GM19455 (cell line): ENCODE data around the gene TRPM3.
"Not testable (repeated sequence)": the region's sequence is repeated elsewhere in the genome, so short reads cannot be mapped to it uniquely, and the experiment has no call there.

Experiments used
- ATAC-seq: cut with Tn5 transposase; IDR thresholded peaks from one replicate; pipeline ENCODE4 v1.9.1; 2021; ENCODE audit not compliant: unreplicated experiment

The TRPM3 gene

DNA sequence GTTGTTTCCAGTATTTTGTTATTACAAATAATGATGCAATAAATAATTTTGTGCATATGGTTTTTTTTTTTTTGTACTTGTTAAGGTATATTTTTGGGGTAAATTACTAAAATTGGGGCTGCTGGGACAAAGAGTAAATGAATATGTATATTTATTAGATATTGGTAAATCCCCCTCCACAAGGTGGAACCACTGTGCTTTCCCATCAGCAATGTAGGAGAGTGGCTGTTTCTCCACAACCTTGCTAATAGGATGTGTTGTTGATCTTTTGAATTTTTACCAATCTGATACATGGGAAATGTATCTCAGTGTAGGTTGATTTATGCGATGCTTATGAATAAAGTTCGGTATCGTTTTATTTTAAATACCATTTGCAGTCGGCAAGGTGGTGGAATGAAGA, 118.1 kb downstream of the TRPM3 start:
- no peak for ATAC-seq

DNA sequence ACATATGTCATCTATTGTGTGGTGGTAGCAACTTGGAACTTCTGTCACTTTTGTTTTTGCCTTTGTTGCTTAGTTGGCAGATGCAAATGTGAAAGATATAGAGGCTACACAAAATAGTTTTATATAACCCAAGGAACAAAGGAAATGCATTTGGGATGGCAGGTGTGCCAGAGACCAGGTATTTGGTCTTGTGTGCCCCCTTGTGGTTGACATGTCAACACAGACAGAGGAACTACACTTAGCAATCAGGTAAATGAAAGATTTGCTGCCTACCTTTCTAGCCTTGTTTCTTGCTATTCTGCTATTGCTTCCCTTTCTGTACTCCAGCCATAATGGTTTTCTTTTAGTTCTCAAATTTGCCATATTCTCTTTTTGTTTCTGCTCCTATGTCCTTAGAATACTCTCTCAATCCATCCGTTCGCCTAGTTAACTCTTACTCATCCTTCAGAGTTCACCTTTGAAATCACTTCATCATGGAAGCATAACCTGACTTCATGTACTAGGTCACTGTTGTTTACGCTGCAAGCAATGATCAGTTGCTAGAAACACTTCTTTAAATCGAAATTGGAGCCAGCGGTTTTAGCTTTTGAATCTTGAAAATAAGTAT, 119.5 kb downstream of the TRPM3 start:
- ATAC-seq = no peak

DNA sequence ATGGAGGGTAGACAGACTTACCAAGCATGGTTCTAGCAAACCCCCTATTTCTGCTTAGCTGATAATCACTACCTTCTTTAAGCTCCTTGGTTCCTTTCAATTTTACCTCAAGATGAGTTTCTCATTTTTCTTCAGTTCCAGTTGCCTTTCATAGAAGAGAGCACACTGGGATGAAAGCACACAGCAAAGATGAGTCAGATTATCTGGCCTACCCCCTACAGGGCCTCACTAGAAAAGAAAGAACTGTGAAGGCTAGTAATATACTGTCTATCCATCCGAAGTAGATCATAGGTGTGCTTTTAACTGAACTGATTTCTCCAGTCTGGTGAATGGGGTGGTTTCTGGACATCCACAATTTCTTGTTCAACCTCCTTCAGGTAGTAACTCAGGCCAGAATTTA, 122.5 kb downstream of the TRPM3 start:
- ATAC-seq = no peak

DNA sequence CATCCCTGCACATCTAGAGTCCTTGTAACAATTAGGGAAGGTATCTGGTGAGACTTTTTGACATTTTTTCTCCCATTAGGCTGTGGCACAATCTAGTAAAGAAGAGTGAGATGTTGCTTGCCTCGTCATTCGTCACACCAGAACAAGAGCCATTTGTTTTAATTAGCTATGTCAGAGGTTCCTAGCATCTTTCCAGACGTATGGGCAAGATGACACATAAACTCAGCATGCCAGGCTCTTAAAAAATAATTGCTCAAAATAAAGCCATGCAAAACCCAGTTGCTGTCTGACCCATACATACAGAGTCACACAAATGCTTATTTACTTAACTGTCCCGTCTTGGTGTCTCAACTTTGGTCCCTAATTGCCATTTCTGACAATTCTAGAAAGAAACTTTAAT, 125.9 kb downstream of the TRPM3 start:
- ATAC-seq = no peak

DNA sequence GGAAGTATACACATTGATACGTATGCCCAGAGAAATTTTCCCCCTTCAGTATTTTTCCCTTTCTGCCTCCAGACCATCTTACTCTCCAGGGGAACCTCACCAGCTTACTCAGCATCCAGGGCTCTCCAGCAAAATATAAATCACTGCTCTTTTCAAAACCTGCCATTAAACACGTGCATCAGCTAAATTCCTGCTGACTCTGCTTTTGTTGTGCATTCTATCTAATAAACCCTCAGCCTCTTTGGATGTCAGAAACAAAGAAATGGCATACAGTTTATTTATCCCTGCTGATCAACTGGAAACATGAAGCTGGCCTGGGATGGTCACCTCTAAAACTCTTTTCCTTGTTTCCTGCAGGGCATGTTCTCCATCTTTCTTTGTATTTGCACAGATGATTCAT, 126.8 kb downstream of the TRPM3 start:
- ATAC-seq = no peak

DNA sequence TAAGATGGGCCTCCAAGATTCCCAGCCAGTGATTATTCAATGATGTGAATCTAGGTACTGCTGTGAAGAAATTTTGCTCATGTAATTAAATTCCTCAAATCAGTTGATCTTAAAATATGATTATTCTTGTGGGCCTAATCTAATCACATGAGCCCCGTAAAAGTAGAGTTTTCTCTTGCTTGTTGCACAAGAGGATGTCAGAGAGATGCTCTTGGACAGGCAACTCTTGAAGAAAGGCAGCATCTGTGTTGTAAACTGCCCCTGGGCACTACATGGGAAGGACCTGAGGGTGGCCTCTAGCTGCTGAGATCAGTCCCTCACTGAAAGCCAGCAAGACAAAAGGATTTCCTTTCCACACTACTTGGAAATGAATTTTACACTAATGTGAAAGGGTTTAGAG, 132.9 kb downstream of the TRPM3 start:
- no peak for ATAC-seq

DNA sequence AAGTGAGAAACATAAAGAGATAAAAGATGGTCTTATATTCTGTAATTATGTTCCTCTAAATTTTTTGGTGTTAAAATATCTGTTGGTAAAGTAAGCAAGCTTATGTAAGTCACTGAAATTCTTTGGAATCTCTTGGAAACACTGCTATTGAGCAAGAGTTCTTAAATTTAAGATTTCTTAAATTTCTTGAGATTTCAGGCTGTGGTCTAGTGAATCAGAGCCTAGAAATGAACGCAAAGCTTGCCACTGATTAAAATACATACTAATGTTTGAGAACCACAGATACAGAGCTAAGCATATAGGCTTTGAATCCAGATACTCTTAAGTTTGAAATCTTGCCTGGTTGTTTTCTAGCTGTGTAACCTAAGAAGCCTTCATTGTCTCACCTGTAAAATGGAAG, 133.4 kb downstream of the TRPM3 start:
- ATAC-seq = no peak

DNA sequence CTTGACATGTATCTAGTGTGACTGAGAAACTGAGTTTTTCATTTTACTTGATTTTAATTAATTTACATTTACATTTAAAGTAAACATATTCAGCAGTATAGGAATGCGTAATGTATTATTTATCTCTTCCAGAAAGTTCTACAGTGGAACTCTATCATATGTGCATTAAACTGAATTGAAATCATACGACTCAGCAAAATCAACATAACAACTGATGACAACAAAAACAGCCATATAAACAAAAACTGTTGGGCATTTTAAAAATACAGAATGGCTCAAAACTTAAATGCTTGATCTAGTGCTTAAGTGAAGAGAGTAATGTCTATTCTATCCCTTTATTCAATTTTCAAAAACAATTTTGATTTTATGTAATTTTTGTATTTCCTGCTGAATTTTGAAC, 134.4 kb downstream of the TRPM3 start:
- no peak for ATAC-seq

DNA sequence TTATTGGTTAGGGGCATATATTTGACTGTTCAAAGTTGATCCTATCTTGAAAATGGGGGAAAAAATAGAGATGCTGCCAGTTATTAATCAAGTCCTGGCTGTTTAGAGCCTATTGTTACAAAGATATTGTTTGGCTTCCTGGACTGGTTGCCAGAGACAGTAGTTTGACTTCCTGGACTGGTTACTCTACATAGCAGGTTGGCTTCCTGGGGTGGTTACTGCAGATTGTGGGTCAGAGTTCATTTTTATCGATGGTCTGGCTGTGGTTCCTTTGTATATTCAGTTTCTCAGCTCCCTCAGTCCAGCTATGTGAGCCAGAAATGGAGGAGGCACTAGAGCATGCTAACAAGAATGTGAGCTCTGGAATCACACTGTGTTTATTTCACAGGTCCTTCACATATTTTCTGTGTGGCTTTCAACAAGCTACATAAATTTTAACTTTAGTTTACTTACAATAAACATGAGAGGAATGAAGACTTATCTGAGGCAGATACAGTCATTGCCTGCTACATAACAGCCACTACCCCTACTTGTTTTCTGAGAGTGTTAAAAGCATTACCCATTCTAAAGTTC, 137.6 kb downstream of the TRPM3 start:
- no peak for ATAC-seq

DNA sequence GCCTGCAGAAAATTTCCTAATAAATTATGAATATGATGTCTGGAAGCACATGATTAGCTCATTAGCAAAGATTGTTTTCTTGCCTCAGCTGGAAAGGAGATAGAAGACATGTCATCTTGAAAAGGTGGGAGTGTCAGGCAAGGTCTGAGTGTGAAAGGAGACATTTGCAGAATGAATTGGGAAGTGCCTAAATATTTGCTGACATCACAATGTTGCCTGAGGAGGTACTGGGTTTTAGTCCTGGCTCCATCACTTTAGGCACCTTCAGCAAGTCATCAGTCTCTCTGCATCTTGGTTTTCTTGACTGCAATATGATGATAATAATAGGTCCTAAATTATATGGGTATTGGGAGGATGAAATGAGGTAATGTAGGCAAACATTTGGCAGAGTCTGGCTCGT, 140.1 kb downstream of the TRPM3 start:
- ATAC-seq = no peak

DNA sequence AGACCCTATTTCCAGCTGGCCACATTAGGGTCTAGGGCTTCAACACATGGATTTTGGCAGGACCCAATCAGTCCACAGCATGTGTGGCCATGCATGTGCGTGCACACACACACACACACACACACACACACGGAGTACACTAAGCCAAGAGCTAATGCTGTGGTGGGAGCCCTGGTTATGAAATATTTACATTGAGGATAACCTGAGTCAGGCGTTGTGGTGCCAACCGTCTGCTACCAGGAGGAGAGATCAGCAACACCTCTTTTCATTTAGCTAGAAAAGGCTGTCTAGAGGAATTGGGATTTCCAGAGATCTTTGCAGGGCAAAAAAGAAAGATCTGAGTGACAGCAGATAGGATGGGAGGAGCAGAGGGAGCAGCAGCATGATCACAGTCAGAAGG, 141.5 kb downstream of the TRPM3 start:
- no peak for ATAC-seq

DNA sequence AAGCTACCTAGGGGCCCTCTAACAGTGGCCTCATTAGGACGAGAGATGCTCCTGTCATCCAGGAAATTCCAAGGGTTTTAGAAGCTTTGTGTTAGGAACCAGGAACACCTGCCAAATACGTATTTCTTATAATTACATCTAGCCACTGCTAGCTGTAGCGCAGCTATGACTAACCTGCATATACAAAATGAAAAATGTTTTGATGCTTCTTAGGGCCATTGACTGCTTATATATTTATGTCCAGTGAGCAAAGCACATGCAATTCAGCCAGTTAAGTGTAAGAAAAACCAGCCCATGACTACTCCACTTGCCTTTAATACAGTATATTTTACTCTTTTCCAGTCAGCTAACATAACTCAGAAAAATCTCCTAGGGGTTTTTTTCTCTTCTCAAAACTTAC, 143.3 kb downstream of the TRPM3 start:
- ATAC-seq = no peak

DNA sequence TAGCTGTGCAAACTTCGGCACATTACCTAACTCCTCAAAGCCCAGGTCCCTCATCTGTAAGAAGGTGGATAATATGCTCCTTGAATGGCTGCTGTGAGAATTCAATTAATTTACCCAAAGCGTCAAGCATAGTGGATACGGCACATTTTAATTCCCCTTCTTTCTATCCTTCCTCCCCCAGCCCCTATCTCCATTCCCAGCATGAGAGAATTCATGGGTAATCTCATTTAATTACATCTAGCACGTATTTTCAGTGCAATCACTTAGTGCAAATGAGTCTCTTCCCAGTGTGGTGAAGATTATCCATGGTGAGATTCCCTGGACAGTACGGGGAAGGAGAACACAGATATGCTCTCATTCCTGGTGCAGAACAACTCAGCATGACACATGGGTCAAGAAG, 145.6 kb downstream of the TRPM3 start:
- no peak for ATAC-seq

DNA sequence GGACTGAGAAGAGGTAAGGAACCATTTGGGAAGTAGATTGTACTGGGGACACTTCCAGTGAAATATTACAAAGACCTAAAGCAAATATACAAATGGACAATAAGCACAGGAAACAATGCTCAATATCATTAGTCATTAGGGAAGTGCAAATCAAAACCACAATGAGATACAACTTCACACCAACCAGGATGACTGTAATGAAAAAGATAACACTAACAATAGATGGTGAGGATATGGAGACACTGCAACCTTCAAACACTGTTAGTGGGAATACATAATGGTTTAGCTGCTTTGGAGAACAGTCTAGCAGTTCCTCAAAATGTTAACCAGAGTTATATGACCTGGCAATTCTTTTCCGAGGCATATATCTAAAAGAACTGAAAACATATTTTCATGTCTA, 149.7 kb downstream of the TRPM3 start:
- no peak for ATAC-seq

DNA sequence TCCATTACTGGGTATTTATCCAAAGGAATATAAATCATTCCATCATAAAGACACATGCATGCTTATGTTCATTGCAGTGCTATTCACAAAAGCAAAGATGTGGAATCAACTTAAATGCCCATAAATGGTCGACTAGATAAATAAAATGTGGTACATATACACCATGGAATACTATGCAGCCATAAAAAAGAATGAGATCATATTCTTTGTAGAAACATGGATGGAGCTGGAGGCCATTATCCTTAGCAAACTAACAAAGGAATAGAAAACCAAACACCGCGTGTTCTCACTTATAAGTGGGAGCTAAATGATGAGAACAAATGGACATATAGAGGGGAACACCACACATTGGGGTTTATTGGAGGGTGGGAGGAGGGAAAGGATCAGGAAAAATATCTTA, 155.0 kb downstream of the TRPM3 start:
- not testable (repeated sequence) for ATAC-seq

DNA sequence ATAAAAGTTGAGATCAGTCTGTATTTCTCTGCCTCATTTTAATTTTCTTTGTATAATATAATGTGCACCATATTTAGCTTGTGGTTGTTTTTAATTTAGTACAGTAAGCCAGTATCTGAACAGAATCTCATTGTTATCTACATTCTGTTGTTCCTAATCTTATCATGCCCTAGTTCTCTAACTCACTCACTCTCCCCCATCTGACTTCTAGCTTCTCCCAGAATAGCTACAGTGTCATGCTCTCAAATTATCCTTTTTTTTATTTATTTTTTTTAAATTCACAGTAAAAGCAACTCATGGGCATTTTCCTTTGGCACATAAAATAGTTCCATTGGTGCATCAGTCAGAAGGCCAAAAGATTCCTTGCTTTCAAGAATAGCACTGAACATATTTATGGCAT, 156.6 kb downstream of the TRPM3 start:
- ATAC-seq = no peak

DNA sequence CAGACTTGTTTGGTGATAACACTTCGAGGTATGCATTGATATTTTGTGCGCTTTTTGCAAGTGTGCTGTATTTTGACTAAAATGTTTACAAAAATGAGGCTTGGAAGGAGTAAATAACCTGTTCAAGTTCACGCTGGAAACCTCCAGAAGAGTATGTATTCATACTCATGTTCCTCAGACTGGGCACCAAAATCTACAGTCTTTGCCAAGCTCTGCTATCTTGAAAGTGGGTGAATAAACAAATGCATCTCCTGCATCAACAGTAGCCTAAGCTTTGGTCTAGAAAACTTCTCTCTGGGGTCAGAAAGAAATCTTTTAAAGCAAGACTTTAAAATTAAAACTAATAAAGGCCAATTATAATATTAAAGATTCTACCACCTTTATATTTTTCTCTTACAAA, 157.9 kb downstream of the TRPM3 start:
- no peak for ATAC-seq

DNA sequence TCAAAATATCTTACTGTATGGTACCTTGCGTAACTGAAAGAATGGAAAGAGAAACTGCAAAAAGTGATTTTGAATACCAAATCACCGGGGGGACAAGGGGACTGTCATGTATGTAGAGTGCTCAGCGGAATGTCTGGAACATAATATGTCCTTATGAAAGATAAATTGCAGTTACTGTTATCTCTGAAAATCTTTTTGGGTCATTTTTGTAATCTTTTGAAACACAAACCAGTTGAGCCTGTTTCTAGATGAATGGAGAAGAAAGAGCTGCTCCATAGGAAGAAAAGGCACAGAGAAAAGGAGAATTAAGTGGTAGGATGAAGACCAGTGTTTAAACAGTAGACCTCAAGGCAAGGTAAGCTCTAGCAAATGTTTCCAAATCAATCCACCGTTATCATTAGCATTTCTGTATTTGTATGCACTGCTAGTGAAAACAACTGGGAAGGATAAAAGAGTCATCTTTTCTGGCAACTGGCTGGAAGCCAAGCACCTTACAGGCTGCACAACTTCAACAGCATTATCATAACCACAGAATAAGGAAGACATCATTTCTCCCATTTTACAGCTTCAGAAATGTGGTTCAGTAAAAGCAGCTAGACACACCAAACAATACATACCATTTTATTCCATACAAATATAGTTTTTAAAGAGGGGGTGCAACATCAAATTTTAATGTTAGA, 158.5 kb downstream of the TRPM3 start:
- no peak for ATAC-seq

DNA sequence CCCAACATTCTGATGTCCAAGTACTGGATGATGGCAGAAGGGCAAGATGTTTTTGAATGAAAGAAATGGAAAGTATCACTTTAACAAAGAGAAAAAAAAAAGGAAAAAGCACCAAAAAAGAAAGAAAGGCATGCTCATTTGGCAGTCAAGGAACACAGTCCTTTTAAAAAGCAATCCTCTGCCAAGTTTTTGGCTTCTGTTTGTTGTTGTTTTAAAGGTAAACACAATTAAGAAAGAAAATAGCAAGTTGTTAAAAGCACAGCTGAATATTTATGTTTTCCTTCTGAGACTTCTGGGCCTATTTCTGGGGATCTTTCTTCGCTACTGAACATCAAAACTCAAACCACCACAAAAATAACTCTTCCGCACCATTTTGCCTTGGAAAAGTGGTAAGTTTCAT, 162.1 kb downstream of the TRPM3 start:
- no peak for ATAC-seq

DNA sequence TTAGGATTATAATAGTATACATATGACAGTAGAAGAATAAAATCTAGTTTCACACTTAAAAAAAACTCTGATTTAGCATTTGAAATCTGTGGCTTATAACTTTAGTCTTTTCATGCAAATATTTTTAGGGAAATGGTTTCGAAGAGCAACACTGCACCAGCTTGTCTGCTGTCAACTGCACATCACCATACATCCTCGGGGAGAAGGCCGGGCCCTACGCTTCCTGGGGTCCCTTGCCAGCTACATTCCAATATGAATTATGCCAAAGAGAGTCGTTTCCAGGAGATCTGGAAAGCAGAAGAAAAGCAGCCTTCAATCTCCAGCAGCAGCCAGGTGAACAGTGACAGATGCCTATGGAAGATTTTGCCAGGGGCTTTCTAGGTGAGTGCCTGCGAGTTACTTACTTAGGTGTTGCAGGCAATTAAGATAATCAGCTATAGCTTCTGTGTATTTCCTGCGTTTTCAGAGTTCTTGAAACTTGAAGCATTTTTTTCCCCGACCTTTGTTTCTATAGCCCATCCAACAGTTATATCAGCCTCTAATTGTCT, 166.8 kb downstream of the TRPM3 start:
- no peak for ATAC-seq

DNA sequence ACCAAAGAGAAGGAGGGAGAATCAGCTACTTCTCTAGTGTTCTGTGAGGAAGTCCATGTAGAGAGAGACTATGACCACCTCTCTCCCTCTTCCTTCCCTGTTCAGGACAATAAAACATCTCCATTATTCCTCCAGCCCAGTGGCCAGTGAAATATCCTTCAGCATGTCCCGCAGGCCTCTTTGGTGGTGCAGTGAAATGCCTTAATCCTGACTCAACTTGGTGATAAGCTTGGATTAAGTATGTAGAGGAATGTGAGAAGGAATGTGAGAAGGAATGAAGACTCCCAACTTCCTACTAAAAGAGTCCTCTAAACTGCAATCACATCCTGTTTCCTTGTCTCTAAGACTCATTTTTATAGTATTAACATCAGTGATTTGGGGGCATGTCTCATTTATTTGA, 167.3 kb downstream of the TRPM3 start:
- ATAC-seq = no peak
